Measurements from ENCODE around the gene SORCS1.

DNA sequence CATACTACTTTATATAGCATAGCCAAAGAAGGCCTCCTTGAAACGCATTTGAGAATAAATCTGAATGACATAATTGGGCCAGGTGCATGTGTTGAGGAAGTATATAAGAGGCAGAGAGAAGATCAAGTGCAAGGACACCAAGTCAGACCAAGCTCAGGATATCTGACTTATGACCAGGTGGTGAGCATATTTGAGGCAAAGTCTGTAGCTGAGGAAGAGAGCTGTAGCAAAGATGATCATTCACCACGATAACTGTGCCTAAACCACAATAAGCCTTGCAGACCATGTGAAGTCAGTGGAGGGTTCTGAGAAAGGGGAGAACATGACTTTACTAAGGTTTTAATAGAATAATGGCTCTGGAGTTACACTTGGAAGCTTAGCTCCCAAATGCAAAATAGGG is 292.3 kb downstream of the SORCS1 start:
- TF ChIP-seq, protein P1, sequence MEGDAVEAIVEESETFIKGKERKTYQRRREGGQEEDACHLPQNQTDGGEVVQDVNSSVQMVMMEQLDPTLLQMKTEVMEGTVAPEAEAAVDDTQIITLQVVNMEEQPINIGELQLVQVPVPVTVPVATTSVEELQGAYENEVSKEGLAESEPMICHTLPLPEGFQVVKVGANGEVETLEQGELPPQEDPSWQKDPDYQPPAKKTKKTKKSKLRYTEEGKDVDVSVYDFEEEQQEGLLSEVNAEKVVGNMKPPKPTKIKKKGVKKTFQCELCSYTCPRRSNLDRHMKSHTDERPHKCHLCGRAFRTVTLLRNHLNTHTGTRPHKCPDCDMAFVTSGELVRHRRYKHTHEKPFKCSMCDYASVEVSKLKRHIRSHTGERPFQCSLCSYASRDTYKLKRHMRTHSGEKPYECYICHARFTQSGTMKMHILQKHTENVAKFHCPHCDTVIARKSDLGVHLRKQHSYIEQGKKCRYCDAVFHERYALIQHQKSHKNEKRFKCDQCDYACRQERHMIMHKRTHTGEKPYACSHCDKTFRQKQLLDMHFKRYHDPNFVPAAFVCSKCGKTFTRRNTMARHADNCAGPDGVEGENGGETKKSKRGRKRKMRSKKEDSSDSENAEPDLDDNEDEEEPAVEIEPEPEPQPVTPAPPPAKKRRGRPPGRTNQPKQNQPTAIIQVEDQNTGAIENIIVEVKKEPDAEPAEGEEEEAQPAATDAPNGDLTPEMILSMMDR (optimal IDR thresholded peaks at IDR 0.05 in 1 of 3, IDR thresholded peaks at IDR 0.05 in 1 of 3, conservative IDR thresholded peaks at IDR 0.05 in 1 of 3; ENCODE audit: extremely low read depth in 1 of 3, insufficient read depth in 2 of 3, low read length in 3 of 3) = no peak
- TF ChIP-seq EZH2 (IDR thresholded peaks at IDR 0.05; ENCODE audit: low read length) = no peak

All from keratinocyte (primary cell).